HG02678 (cell line): Measurements from ENCODE around the gene SLC25A23.

Experiments
- ATAC-seq: cut with Tn5 transposase; IDR thresholded peaks from one replicate; pipeline ENCODE4 v1.9.1; 2021; ENCODE audit warnings: mild to moderate bottlenecking, moderate library complexity; ENCODE audit not compliant: unreplicated experiment

SLC25A23 gene

GRCh38 chr19:6481541-6482342 lies 22.1 kb upstream of the SLC25A23 start, which contains the start of gene DENND1C:
Gene DENND1C (minus strand): TSS chr19:6481787. CDS start chr19:6481695, 92 bp downstream.
- peak; percentile 76 for ATAC-seq

GRCh38 chr19:6480848-6481415 lies 21.3 kb upstream of the SLC25A23 start:
- ATAC-seq = no peak

GRCh38 chr19:6479836-6480398 lies 20.3 kb upstream of the SLC25A23 start:
- no peak for ATAC-seq

- no peak for ATAC-seq
Measured at GRCh38 chr19:6478815-6479214, 19.2 kb upstream of the SLC25A23 start.

- ATAC-seq = no peak
Measured at GRCh38 chr19:6476896-6477431, 17.4 kb upstream of the SLC25A23 start.

- no peak for ATAC-seq
Measured at GRCh38 chr19:6476155-6476895, 16.7 kb upstream of the SLC25A23 start.

- ATAC-seq = no peak
Measured at GRCh38 chr19:6475321-6476108, 15.9 kb upstream of the SLC25A23 start.

- ATAC-seq = no peak
Measured at GRCh38 chr19:6473647-6474046, 14.1 kb upstream of the SLC25A23 start.

- no peak for ATAC-seq
Measured at GRCh38 chr19:6472713-6473112, 13.1 kb upstream of the SLC25A23 start.

- no peak for ATAC-seq
Measured at GRCh38 chr19:6471076-6471475, 11.5 kb upstream of the SLC25A23 start.

- no peak for ATAC-seq
Measured at GRCh38 chr19:6470173-6470572, 10.6 kb upstream of the SLC25A23 start.

GRCh38 chr19:6467384-6467783 lies 7.8 kb upstream of the SLC25A23 start:
- no peak for ATAC-seq

- ATAC-seq = no peak
Measured at GRCh38 chr19:6466526-6467248, 7.1 kb upstream of the SLC25A23 start.

GRCh38 chr19:6465663-6466062 lies 6.1 kb upstream of the SLC25A23 start:
- ATAC-seq = no peak

- ATAC-seq = no peak
Measured at GRCh38 chr19:6465006-6465405, 5.4 kb upstream of the SLC25A23 start.

GRCh38 chr19:6464070-6464873 lies 4.7 kb upstream of the SLC25A23 start, which contains the start of gene CRB3:
Gene CRB3 (plus strand): TSS chr19:6464271. CDS start chr19:6464702, 431 bp downstream.
- ATAC-seq = no peak

GRCh38 chr19:6460099-6460884 lies 700 bp upstream of the SLC25A23 start:
- peak; percentile 85 for ATAC-seq

GRCh38 chr19:6458695-6459261 lies 814 bp downstream of the SLC25A23 start:
- ATAC-seq = no peak
